ENCODE data around the gene MTCL1. TPM values are rescaled to one million over a fixed set of nuclear protein-coding genes. Genes with fewer than 3 reads are reported as not detected.

Gene MTCL1
- total RNA-seq, 1 donor from 2014 or later: 59.3 TPM

- Mint-ChIP-seq H3K9me3 (ENCODE audit: unreplicated experiment) (no peaks in the 10 kb centered on the region), H3K4me1 (ENCODE audit: low read depth, unreplicated experiment) (peaks cover 39% of the 10 kb centered on the region), H3K36me3 (ENCODE audit: low read depth, unreplicated experiment) (peaks cover 12% of the 10 kb centered on the region), H3K27ac (ENCODE audit: unreplicated experiment) (no peak overlapping the region), H3K4me3 (ENCODE audit: unreplicated experiment) (no peak overlapping the region), H3K27me3 (ENCODE audit: low read depth, unreplicated experiment) (no peaks in the 10 kb centered on the region)
- FAIRE-seq: no peak
- peaks cover 90% of the 10 kb centered on the region for H3K79me2 ChIP-seq (ENCODE audit: insufficient read depth, low read length)
- H3K4me3 ChIP-seq (ENCODE audit: insufficient read depth, low read depth, low read length): no peak overlapping the region
- TF ChIP-seq CTCF (IDR thresholded peaks at IDR 0.05; ENCODE audit: insufficient read depth, low read depth, low read length) (no peak), EZH2 (IDR thresholded peaks at IDR 0.05; ENCODE audit: insufficient read depth, low read length) (no peak)
- peaks cover 28% of the 10 kb centered on the region for H3K4me1 ChIP-seq (ENCODE audit: insufficient read depth, low read length)
- H3K27ac ChIP-seq (ENCODE audit: low read depth, low read length): no peak overlapping the region
- H3K36me3 ChIP-seq (ENCODE audit: insufficient read depth, low read length): peaks cover 3% of the 10 kb centered on the region
- no peaks in the 10 kb centered on the region for H4K20me1 ChIP-seq (ENCODE audit: insufficient read depth, low read length)
- no peak overlapping the region for H3K9ac ChIP-seq (ENCODE audit: low read length)
- no peak overlapping the region for H2AFZ ChIP-seq (ENCODE audit: low read depth, low read length)
- no peaks in the 10 kb centered on the region for H3K27me3 ChIP-seq (ENCODE audit: insufficient read depth, low read length)
- H3K9me3 ChIP-seq (ENCODE audit: insufficient read depth, low read depth, low read length): no peaks in the 10 kb centered on the region
- no peak for DNase-seq (ENCODE audit: low read depth)
- no peak overlapping the region for H3K4me2 ChIP-seq (ENCODE audit: low read length)
Observed at GRCh38 chr18:8744038-8744437, 38.7 kb downstream of the MTCL1 start.

GRCh38 chr18:8744656-8745055, 39.3 kb downstream of the MTCL1 start:
- no peak overlapping the region for H3K27ac ChIP-seq (ENCODE audit: low read depth, low read length)
- FAIRE-seq: no peak

More at GRCh38 chr18:8744656-8745055, 39.3 kb downstream of the MTCL1 start:
- Mint-ChIP-seq H3K9me3 (ENCODE audit: unreplicated experiment) (no peaks in the 10 kb centered on the region), H3K4me3 (ENCODE audit: unreplicated experiment) (no peak overlapping the region), H3K27me3 (ENCODE audit: low read depth, unreplicated experiment) (no peaks in the 10 kb centered on the region), H3K27ac (ENCODE audit: unreplicated experiment) (no peak overlapping the region), H3K36me3 (ENCODE audit: low read depth, unreplicated experiment) (peaks cover 12% of the 10 kb centered on the region), H3K4me1 (ENCODE audit: low read depth, unreplicated experiment) (peaks cover 39% of the 10 kb centered on the region)
- peaks cover 94% of the 10 kb centered on the region for H3K79me2 ChIP-seq (ENCODE audit: insufficient read depth, low read length)
- H3K4me3 ChIP-seq (ENCODE audit: insufficient read depth, low read depth, low read length): no peak overlapping the region
- peaks cover 28% of the 10 kb centered on the region for H3K4me1 ChIP-seq (ENCODE audit: insufficient read depth, low read length)
- H4K20me1 ChIP-seq (ENCODE audit: insufficient read depth, low read length): no peaks in the 10 kb centered on the region
- no peaks in the 10 kb centered on the region for H3K27me3 ChIP-seq (ENCODE audit: insufficient read depth, low read length)
- TF ChIP-seq CTCF (IDR thresholded peaks at IDR 0.05; ENCODE audit: insufficient read depth, low read depth, low read length) (no peak), EZH2 (IDR thresholded peaks at IDR 0.05; ENCODE audit: insufficient read depth, low read length) (no peak)
- H3K9me3 ChIP-seq (ENCODE audit: insufficient read depth, low read depth, low read length): no peaks in the 10 kb centered on the region
- H3K9ac ChIP-seq (ENCODE audit: low read length): no peak overlapping the region
- peaks cover 6% of the 10 kb centered on the region for H3K36me3 ChIP-seq (ENCODE audit: insufficient read depth, low read length)
- no peak overlapping the region for H3K4me2 ChIP-seq (ENCODE audit: low read length)
- no peak overlapping the region for H2AFZ ChIP-seq (ENCODE audit: low read depth, low read length)
- DNase-seq (ENCODE audit: low read depth): no peak
